ENCODE results near the gene PDE4D.

GRCh38 chr5:59503220-59503619 is 390.3 kb downstream of the PDE4D start:
- TF ChIP-seq POLR2AphosphoS5 (IDR thresholded peaks at IDR 0.05; ENCODE audit: low read depth, low read length) (no peak), TAF1 (IDR thresholded peaks at IDR 0.05; ENCODE audit: borderline replicate concordance, insufficient read depth, low read length) (no peak), REST (IDR thresholded peaks at IDR 0.05; ENCODE audit: insufficient read depth in 1 of 2, low read depth in 2 of 2, low read length in 2 of 2) (no peak), SIN3A (IDR thresholded peaks at IDR 0.05; ENCODE audit: borderline replicate concordance, insufficient read depth, low read length) (no peak)
